Measurements from ENCODE around the gene STOML1. TPM values are rescaled to one million over a fixed set of nuclear protein-coding genes. Genes with fewer than 3 reads are reported as not detected.

Gene STOML1
- total RNA-seq, 1 donor from 2014 or later = 10.6 TPM

DNA sequence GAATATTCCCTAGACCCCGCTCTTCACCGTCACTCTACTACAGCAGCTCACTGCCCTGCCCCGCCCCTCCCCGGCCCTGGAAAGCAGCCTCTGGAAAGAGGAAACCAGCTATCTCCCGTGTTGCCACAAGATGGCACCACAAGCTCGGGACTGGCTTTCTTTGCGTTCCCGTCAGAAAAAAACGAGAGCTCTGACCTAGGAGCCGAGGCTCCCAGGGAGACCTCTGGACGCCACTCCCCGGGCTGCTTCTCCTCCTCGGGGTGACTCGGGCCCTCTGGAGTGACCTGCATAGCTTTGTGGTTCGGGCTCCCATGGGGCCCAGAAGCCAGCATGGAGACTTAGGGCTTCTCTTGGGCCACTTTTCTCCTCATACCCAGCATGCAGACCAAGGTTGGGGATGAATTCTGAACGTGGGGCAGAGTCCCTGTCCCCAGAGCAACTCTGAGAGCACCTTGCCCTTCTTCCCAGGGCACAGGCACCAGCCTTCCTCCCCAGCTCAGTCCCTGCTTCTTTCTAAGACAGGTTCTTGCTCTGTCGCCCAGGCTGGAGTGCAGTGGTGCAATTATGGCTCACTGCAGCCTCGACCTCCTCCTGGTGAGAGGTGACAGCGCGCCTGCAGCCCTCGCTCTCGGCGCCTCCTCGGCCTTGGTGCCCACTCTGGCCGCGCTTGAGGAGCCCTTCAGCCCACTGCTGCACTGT lies 19.0 kb downstream of the STOML1 start:
- Mint-ChIP-seq H3K9me3 (peaks cover 2% of the 10 kb centered on the region), H3K4me3 (no peak overlapping the region)

DNA sequence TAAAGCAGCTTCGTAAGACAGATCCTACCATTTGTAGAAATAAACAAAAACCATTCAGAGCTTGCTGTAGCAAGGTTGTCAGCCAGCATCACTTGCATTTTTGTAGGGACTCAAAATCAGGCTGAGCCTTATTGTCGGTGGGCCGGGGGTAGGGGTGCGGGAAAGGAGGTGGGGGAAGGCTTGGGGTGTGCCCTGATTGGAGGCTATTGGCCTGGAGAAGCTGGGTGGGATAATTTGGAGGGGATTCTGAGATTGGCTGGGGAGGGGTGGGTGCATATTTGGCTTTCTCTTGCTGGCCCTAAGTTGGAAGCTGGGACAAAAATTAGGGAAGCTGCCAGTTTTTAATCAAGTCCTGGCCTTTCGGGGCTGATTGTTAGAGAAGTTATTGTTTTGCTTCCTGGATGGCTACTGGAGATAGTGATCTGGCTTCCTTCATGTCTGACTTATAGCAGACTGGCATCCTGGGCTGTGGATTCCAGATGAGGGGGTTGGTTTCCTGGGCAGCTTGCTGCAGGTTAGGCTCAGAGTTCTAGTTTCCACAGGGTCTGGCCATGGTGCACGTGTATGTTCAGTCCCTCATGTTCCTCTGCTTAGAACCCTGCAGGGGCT lies 22.8 kb downstream of the STOML1 start:
- ChIA-PET POLR2A (no interaction called here), CTCF (interaction anchor here (1.1 kb wide), 1 partner anchor 31 kb away, joined by 4 read pairs; no protein-coding TSS in a partner anchor)
- Mint-ChIP-seq H3K4me3 (no peak overlapping the region), H3K27ac (no peak overlapping the region), H3K4me1 (peaks cover 28% of the 10 kb centered on the region), H3K9me3 (peaks cover 1% of the 10 kb centered on the region), H3K27me3 (peaks cover 4% of the 10 kb centered on the region), H3K36me3 (ENCODE audit: low read depth) (no peaks in the 10 kb centered on the region)
- DNase-seq = no peak
- ATAC-seq (ENCODE audit: low read depth) = no peak
- intact Hi-C loops (cut with micrococcal nuclease) = no loop called here
- TF ChIP-seq, protein P1, sequence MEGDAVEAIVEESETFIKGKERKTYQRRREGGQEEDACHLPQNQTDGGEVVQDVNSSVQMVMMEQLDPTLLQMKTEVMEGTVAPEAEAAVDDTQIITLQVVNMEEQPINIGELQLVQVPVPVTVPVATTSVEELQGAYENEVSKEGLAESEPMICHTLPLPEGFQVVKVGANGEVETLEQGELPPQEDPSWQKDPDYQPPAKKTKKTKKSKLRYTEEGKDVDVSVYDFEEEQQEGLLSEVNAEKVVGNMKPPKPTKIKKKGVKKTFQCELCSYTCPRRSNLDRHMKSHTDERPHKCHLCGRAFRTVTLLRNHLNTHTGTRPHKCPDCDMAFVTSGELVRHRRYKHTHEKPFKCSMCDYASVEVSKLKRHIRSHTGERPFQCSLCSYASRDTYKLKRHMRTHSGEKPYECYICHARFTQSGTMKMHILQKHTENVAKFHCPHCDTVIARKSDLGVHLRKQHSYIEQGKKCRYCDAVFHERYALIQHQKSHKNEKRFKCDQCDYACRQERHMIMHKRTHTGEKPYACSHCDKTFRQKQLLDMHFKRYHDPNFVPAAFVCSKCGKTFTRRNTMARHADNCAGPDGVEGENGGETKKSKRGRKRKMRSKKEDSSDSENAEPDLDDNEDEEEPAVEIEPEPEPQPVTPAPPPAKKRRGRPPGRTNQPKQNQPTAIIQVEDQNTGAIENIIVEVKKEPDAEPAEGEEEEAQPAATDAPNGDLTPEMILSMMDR (IDR thresholded peaks at IDR 0.05) = no peak

More for the DNA sequence above, 19.0 kb downstream of the STOML1 start:
- ChIA-PET POLR2A (interaction anchor here (1.1 kb wide), 1 partner anchor 75 kb away, joined by 5 read pairs; no protein-coding TSS in a partner anchor), CTCF (interaction anchor here (0.6 to 3.8 kb wide), 32 partner anchors 9 to 499 kb away, joined by 3 to 40 read pairs (median 5); partner anchors contain the start of genes PML and STOML1)
- peak; percentile 93 for ATAC-seq (ENCODE audit: low read depth)
- no peaks in the 10 kb centered on the region for H3K36me3 Mint-ChIP-seq (ENCODE audit: low read depth)
- H3K27ac Mint-ChIP-seq = no peak overlapping the region
- H3K27me3 Mint-ChIP-seq = peaks cover 25% of the 10 kb centered on the region
- intact Hi-C loops (cut with micrococcal nuclease) = loop anchor here (1.0 to 2.0 kb wide), 5 partner anchors 64 to 349 kb away; no protein-coding TSS in a partner anchor
- DNase-seq = peak; percentile 66
- TF ChIP-seq, protein P1 (IDR thresholded peaks at IDR 0.05) = peak; percentile 20
- peaks cover 18% of the 10 kb centered on the region for H3K4me1 Mint-ChIP-seq

DNA sequence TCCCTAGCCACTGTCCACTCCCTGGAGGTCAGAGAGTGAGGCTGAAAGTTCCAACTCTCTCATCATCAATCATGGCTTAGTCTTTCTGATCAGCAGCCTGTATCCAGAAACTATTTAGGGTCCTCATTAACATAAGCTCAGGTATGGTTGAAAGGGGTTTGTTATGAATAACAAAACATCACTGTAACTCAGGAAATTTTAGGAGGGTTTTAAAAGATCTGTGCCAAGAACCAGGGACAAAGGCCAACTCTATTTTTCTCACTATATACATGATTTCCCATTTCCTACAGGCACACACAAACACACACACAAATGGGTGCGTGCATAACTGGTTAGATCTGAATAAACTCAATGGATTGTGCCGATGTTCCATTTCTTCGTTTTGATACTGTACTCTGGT lies 23.6 kb downstream of the STOML1 start:
- Mint-ChIP-seq H3K4me1 (peaks cover 28% of the 10 kb centered on the region), H3K27ac (no peak overlapping the region), H3K9me3 (no peaks in the 10 kb centered on the region), H3K4me3 (no peak overlapping the region), H3K27me3 (peaks cover 2% of the 10 kb centered on the region), H3K36me3 (ENCODE audit: low read depth) (no peaks in the 10 kb centered on the region)
- CTCF ChIA-PET = interaction anchor here (0.6 kb wide), 1 partner anchor 164 kb away, joined by 3 read pairs; no protein-coding TSS in a partner anchor
- TF ChIP-seq, protein P1 (IDR thresholded peaks at IDR 0.05) = no peak
- DNase-seq = no peak
- ATAC-seq (ENCODE audit: low read depth) = no peak
- POLR2A ChIA-PET = no interaction called here
- intact Hi-C loops (cut with micrococcal nuclease) = no loop called here

DNA sequence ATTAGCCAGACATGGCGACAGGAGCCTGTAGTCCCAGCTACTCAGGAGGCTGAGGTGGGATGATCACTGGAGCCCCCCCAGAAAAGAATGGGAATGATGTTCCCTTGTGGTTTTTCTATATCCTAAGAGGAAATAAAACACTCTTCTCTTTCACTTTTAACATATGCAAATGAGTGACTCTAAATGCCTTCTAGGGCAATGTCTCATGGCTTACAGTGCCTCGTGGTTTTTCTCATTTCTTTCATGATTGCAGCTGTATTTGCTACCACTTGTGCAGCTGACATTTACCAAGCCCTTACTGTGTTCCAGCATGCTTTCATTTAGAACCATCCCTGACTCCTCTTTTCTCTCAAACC lies 26.4 kb downstream of the STOML1 start:
- peak; percentile 59 for ATAC-seq (ENCODE audit: low read depth)
- intact Hi-C loops (cut with micrococcal nuclease) = no loop called here
- POLR2A ChIA-PET = interaction anchor here (1.0 kb wide), 1 partner anchor 38 kb away, joined by 3 read pairs; no protein-coding TSS in a partner anchor
- Mint-ChIP-seq H3K36me3 (ENCODE audit: low read depth) (no peaks in the 10 kb centered on the region), H3K4me1 (peaks cover 22% of the 10 kb centered on the region), H3K4me3 (peak overlapping the region; percentile 76), H3K27me3 (peaks cover 5% of the 10 kb centered on the region), H3K27ac (peak overlapping the region; percentile 55), H3K9me3 (no peaks in the 10 kb centered on the region)
- CTCF ChIA-PET = interaction anchor here (0.7 to 3.8 kb wide), 7 partner anchors 8 to 356 kb away, joined by 3 to 18 read pairs (median 3); partner anchors contain the start of gene PML
- DNase-seq = no peak
- TF ChIP-seq, protein P1 (IDR thresholded peaks at IDR 0.05) = no peak
